Measurements from ENCODE around the gene KHNYN.
"Not testable (repeated sequence)": the region's sequence is repeated elsewhere in the genome, so short reads cannot be mapped to it uniquely, and the experiment has no call there.

DNA sequence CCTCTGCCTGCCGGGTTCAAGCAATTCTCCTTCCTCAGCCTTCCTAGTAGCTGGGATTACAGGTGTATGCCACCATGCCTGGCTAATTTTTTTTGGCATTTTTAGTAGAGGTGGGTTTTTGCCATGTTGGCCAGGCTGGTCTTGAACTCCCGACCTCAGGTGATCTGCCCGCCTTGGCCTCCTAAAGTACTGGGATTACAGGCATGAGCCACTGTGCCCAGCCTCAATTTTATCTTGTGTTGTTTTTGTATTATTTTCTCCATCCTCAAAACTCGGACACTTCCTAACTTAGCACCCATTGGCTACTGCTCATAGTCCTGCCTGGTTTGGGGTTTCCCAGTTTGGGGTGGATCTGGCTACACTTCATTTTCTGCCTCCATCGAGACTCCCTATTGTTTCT, 42.2 kb upstream of the KHNYN start:
- TF ChIP-seq, protein P1, sequence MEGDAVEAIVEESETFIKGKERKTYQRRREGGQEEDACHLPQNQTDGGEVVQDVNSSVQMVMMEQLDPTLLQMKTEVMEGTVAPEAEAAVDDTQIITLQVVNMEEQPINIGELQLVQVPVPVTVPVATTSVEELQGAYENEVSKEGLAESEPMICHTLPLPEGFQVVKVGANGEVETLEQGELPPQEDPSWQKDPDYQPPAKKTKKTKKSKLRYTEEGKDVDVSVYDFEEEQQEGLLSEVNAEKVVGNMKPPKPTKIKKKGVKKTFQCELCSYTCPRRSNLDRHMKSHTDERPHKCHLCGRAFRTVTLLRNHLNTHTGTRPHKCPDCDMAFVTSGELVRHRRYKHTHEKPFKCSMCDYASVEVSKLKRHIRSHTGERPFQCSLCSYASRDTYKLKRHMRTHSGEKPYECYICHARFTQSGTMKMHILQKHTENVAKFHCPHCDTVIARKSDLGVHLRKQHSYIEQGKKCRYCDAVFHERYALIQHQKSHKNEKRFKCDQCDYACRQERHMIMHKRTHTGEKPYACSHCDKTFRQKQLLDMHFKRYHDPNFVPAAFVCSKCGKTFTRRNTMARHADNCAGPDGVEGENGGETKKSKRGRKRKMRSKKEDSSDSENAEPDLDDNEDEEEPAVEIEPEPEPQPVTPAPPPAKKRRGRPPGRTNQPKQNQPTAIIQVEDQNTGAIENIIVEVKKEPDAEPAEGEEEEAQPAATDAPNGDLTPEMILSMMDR (IDR thresholded peaks at IDR 0.05), result not testable (repeated sequence)
- TF ChIP-seq POLR2AphosphoS5, POLR2A, EP300 (IDR thresholded peaks at IDR 0.05): not testable (repeated sequence)
